Ovary (tissue), 3 donors: ENCODE results near the gene FOXL2.

Experiments used
- EP300 ChIP-seq: sonication (generic); formaldehyde crosslinking; IDR thresholded peaks from one replicate; pipeline ENCODE4 v1.6.1; 2017; ENCODE audit warnings: antibody characterized with exemption
- TF ChIP-seq, protein P1 (sequence below), 3 donors: fragments of 450-650 bp in 2 of 3; fragments of 200-600 bp in 1 of 3; IDR thresholded peaks; one replicate each; pipeline versions ENCODE4 v1.5.1 to v1.8.0; 2016 to 2022; ENCODE audit warnings: antibody characterized with exemption in 3 of 3, mild to moderate bottlenecking in 1 of 3
- donor health status: DM: no; HTN: no; CAD: no.

DNA sequence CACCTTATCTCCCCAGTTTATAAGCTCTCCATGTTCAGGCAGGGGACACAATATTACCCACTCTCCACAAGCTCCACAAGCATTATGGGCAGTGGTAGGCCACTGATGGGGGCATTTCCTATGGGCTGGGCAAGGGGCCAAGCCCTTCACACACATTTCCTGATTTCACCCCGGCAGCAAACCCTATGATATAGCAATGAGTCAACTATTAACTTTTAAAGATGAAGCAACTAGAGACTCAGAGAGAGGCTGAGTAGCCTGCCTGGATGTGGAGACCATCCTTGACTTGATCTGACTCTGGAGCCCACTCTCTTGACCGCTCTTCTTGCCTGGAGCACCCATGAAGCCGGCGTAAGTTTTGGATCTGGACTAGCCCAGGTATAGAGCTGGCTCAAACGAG, 27.5 kb upstream of the FOXL2 start:
- TF ChIP-seq, protein P1, sequence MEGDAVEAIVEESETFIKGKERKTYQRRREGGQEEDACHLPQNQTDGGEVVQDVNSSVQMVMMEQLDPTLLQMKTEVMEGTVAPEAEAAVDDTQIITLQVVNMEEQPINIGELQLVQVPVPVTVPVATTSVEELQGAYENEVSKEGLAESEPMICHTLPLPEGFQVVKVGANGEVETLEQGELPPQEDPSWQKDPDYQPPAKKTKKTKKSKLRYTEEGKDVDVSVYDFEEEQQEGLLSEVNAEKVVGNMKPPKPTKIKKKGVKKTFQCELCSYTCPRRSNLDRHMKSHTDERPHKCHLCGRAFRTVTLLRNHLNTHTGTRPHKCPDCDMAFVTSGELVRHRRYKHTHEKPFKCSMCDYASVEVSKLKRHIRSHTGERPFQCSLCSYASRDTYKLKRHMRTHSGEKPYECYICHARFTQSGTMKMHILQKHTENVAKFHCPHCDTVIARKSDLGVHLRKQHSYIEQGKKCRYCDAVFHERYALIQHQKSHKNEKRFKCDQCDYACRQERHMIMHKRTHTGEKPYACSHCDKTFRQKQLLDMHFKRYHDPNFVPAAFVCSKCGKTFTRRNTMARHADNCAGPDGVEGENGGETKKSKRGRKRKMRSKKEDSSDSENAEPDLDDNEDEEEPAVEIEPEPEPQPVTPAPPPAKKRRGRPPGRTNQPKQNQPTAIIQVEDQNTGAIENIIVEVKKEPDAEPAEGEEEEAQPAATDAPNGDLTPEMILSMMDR (IDR thresholded peaks at IDR 0.05), result no peak
- no peak for TF ChIP-seq EP300
